Ovary (tissue), 9 donors: ENCODE measurements around the gene TP53. TPM values are rescaled to one million over a fixed set of nuclear protein-coding genes. Genes with fewer than 3 reads are reported as not detected.

ENCODE experiments used
- DNase-seq, 5 donors: peaks; one replicate each; pipeline ENCODE4 v3.0.0-alpha.2; 2019 to 2020
- H3K27ac ChIP-seq, 2 donors: fragments of 200-600 bp; one replicate each; pipeline versions ENCODE4 v1.5.1 to v1.8.0; 2019 to 2022
- H3K27me3 ChIP-seq: fragments of 200-600 bp; one replicate; pipeline ENCODE4 v1.8.0; 2022
- H3K36me3 ChIP-seq: fragments of 200-600 bp; sonication (generic); one replicate; pipeline ENCODE4 v1.5.1; 2019
- H3K4me1 ChIP-seq: one replicate; pipeline ENCODE4 v1.8.1; 2013; ENCODE audit warnings: mild to moderate bottlenecking, moderate library complexity; ENCODE audit not compliant: insufficient read depth
- H3K4me3 ChIP-seq: fragments of 200-600 bp; sonication (generic); one replicate; pipeline ENCODE4 v1.5.1; 2017
- H3K9me3 ChIP-seq, 2 donors: fragments of 200-600 bp in 1 of 2; sonication (generic) in 1 of 2; one replicate each; pipeline versions ENCODE4 v1.5.1 to v1.8.1; 2013 to 2019; ENCODE audit warnings: mild to moderate bottlenecking in 1 of 2, moderate library complexity in 1 of 2
- EP300 ChIP-seq: sonication (generic); formaldehyde crosslinking; IDR thresholded peaks from one replicate; pipeline ENCODE4 v1.6.1; 2017; ENCODE audit warnings: antibody characterized with exemption
- POLR2A ChIP-seq: fragments of 450-650 bp; IDR thresholded peaks from one replicate; pipeline ENCODE4 v1.6.1; 2017; ENCODE audit warnings: antibody characterized with exemption, mild to moderate bottlenecking, moderate library complexity
- WGBS, 3 donors: extraction: QIAGEN DNeasy Blood & Tissue Kit in 1 of 3; methylation state at CpG; one replicate each; pipeline versions ENCODE4 v1.1.5 to v1.1.7; 2013 to 2017; 5-methylcytosine and 5-hydroxymethylcytosine counted together
- intact Hi-C, 4 donors: fragments of 100-400 bp; cut with DNase I; formaldehyde crosslinking; loops; one replicate each; pipeline versions ENCODE4 v1.11.0 to v1.15.1; 2022 to 2023
- polyA plus RNA-seq, 2 donors: library from polyadenylated mRNA; stranded (reverse); fragments of 200-250 nt in 1 of 2; fragments of 350-450 nt in 1 of 2; fragmentation: Illumina TruSeq in 1 of 2; extraction: RNeasy Lipid Tissue Mini Kit (QIAGEN cat#74804) in 1 of 2; gene quantifications; one replicate each; pipeline ENCODE4 v1.2.3, GENCODE V29; 2013 to 2014
- total RNA-seq, 7 donors: library from RNA; depleted of rRNA in 2 of 7; stranded (reverse); fragments of >200 nt in 2 of 7; fragmentation: NEBNext Ultra II Directional in 3 of 7; extraction: Animal tissue kit (Norgen Biotek cat#: 25700) in 3 of 7; gene quantifications; one replicate each; pipeline versions ENCODE4 v1.1.0 to v1.2.4, GENCODE V29; 2016 to 2023
- TF ChIP-seq, protein P1 (sequence below), 3 donors: fragments of 450-650 bp in 2 of 3; fragments of 200-600 bp in 1 of 3; IDR thresholded peaks; one replicate each; pipeline versions ENCODE4 v1.5.1 to v1.8.0; 2016 to 2022; ENCODE audit warnings: antibody characterized with exemption in 3 of 3, mild to moderate bottlenecking in 1 of 3
- donor health status: DM: no; HTN: no; CAD: no; lungs with moderate emphysema.
- donor health status: DM: no; HTN: no; CAD: no.
- donor health status: Bipolar disorder and iron deficiency.
- donor health status: DM: yes; HTN: yes; CAD: no.
- donor health status: DM: no; HTN: no; CAD: no.
- donor health status: DM: yes; HTN: yes; CAD: no.

The TP53 gene
- total and polyA plus RNA-seq, 9 donors: 16.3 to 124 (median 72.6) TPM

DNA sequence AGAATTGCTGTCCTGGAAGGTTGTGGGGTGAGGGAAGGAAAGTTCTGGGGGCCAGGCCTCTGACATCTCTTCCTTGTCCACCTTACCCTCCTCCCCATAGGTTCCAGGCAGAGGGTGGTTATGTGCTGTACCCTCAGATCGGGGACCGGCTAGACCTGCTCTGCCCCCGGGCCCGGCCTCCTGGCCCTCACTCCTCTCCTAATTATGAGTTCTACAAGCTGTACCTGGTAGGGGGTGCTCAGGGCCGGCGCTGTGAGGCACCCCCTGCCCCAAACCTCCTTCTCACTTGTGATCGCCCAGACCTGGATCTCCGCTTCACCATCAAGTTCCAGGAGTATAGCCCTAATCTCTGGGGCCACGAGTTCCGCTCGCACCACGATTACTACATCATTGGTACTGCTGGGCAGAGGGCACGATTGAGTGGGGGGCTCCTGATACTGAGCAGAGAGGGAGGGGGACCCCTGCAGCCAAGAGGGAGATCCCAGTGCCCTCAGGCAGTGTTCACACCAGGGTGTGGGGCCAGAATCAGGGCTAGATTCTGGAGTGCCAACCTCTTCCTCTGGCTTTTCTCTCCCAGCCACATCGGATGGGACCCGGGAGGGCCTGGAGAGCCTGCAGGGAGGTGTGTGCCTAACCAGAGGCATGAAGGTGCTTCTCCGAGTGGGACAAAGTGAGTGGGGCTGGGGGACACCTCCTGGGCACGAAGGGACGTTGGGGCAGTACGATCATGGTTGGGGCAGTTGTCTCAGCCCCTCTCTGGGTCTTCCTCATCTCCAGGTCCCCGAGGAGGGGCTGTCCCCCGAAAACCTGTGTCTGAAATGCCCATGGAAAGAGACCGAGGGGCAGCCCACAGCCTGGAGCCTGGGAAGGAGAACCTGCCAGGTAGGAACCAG, 20.8 kb upstream of the TP53 start:
- H3K27me3 ChIP-seq: no peaks in the 10 kb centered on the region
- no peaks in the 10 kb centered on the region for H3K9me3 ChIP-seq
- WGBS, 3 donors: 86 to 88% (median 87%) methylated on average over 22 of the region's 22 CpGs
- intact Hi-C loops: no loop called here
- TF ChIP-seq POLR2A (no peak), EP300 (no peak)
- TF ChIP-seq, protein P1, sequence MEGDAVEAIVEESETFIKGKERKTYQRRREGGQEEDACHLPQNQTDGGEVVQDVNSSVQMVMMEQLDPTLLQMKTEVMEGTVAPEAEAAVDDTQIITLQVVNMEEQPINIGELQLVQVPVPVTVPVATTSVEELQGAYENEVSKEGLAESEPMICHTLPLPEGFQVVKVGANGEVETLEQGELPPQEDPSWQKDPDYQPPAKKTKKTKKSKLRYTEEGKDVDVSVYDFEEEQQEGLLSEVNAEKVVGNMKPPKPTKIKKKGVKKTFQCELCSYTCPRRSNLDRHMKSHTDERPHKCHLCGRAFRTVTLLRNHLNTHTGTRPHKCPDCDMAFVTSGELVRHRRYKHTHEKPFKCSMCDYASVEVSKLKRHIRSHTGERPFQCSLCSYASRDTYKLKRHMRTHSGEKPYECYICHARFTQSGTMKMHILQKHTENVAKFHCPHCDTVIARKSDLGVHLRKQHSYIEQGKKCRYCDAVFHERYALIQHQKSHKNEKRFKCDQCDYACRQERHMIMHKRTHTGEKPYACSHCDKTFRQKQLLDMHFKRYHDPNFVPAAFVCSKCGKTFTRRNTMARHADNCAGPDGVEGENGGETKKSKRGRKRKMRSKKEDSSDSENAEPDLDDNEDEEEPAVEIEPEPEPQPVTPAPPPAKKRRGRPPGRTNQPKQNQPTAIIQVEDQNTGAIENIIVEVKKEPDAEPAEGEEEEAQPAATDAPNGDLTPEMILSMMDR (IDR thresholded peaks at IDR 0.05): no peak
- no peak overlapping the region for H3K27ac ChIP-seq
- no peak for DNase-seq
- peaks cover 7% of the 10 kb centered on the region for H3K4me1 ChIP-seq
- H3K36me3 ChIP-seq: no peaks in the 10 kb centered on the region
- H3K4me3 ChIP-seq: no peak overlapping the region

DNA sequence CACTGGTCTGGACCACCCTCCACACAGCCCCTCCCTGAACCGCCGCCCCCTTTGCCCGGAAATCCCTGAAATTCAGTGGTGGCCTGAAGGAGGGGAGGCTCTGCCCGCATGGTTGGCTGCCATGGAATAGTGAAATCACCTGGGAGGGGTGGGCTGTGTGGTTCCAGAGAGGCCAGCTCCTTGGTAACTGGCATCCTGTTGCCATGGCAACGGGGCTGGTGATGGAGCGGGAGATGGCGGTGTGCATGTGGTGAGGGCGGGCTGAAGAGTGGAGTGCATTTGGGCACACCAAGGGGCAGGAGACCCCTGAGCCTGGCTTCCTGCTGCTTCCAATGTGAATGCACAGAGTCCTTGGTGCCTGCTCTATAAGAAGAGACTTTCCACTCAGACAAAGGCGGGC, 20.2 kb upstream of the TP53 start:
- TF ChIP-seq EP300 (no peak), POLR2A (no peak)
- TF ChIP-seq, protein P1 (IDR thresholded peaks at IDR 0.05): no peak
- no peaks in the 10 kb centered on the region for H3K27me3 ChIP-seq

DNA sequence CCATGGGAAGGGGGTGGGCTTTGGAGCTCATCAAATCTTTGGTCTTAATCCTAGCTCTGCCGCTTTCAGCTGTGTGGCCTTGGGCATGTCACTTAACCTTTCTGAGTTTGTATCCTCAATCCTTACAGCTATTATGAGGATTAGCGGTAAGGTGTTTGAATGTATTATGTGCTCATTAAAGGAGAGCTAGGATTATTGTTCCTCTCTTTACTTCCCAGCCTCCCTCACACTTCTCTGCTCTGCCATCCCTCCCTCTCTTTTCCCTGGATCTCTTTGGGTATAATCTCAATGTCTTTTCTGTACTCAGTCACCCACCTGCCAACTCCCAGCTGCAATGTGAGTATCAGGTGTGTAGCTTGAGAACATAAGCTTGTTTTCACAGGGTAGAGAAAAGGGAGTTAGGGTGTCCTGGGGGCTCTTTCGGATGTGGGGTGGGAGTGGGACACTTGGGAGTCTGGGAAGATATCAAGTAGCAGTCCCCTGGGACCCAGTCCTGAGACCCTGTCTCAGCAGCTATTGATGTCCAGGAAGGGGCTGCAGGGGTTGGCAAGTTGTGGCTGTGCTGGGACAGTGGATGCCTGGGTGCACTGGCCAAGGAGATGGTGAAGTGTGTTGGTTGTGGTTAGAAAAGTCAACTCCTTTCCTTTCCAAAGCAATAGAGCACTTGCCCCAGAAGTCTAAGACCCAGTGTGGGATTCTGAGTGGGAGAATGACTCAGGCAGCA, 19.5 kb upstream of the TP53 start:
- 84 to 92% (median 91%) methylated on average over 3 of the region's 3 CpGs for WGBS, 3 donors
- Histone ChIP-seq H3K9me3 (no peaks in the 10 kb centered on the region), H3K27me3 (no peaks in the 10 kb centered on the region), H3K4me1 (peaks cover 7% of the 10 kb centered on the region), H3K27ac (no peak overlapping the region), H3K36me3 (no peaks in the 10 kb centered on the region), H3K4me3 (no peak overlapping the region)
- intact Hi-C loops: no loop called here
- TF ChIP-seq POLR2A (no peak), EP300 (no peak)
- TF ChIP-seq, protein P1 (IDR thresholded peaks at IDR 0.05): no peak
- DNase-seq: no peak

More for the DNA sequence above, 20.2 kb upstream of the TP53 start:
- intact Hi-C loops: no loop called here
- Histone ChIP-seq H3K36me3 (no peaks in the 10 kb centered on the region), H3K9me3 (no peaks in the 10 kb centered on the region), H3K27ac (no peak overlapping the region), H3K4me1 (peaks cover 7% of the 10 kb centered on the region), H3K4me3 (no peak overlapping the region)
- DNase-seq: no peak
- 84 to 92% (median 88%) methylated on average over 9 of the region's 9 CpGs for WGBS, 3 donors

DNA sequence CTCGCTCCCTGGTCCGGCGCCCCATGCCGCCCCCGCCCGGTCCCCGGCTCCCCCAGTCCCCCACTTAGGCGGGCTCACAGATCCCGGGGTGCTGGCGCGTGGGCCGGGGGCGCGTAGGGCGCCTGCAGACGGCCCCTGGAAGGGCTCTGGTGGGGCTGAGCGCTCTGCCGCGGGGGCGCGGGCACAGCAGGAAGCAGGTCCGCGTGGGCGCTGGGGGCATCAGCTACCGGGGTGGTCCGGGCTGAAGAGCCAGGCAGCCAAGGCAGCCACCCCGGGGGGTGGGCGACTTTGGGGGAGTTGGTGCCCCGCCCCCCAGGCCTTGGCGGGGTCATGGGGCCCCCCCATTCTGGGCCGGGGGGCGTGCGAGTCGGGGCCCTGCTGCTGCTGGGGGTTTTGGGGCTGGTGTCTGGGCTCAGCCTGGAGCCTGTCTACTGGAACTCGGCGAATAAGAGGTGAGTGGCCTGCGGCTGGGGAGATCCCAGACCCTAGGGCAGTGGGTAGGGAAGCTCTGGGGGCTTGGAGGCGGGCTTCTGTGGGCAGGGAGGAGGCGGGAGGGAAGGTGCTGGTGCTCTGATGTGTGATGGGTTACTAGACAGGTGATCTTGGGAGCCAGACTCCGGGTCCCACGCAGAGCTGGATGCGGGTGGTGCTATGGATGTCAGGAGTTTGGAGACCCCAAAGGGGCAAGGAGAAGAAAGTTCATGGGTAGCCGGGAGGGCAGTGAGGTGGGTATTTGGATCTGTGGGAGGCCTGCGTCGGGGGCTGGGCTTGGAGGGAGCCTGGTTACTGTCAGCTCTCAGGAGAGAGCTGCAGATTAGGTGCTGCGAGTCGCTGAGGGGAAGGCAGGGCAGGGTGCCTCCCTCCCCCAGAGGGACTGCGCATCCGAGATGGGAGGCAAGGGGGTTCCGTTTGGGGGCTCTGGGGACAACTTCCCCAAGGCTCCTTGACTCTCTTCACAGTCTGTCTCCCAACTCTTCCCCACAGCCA, 18.3 kb upstream of the TP53 start:
- intact Hi-C loops: no loop called here
- H3K27ac ChIP-seq: no peak overlapping the region
- TF ChIP-seq, protein P1 (IDR thresholded peaks at IDR 0.05): no peak
- TF ChIP-seq EP300 (no peak), POLR2A (no peak)
- peak overlapping the region; percentile 38 for H3K4me3 ChIP-seq
- no peaks in the 10 kb centered on the region for H3K27me3 ChIP-seq
- H3K4me1 ChIP-seq: peaks cover 7% of the 10 kb centered on the region
- H3K9me3 ChIP-seq: no peaks in the 10 kb centered on the region
- H3K36me3 ChIP-seq: no peaks in the 10 kb centered on the region
- 4 to 6% (median 5%) methylated on average over 41 to 50 of the region's 50 CpGs for WGBS, 3 donors
- DNase-seq: peak in 1 of 5 donors; percentile 25
